ENCODE data around the gene PCDH9.

GRCh38 chr13:66503890-66504289, 726.2 kb downstream of the PCDH9 start:
- no peak for TF ChIP-seq CTCF (IDR thresholded peaks at IDR 0.05; ENCODE audit: insufficient read depth, low read depth, low read length)
- TF ChIP-seq EZH2 (IDR thresholded peaks at IDR 0.05; ENCODE audit: insufficient read depth, low read length) = no peak

Data from astrocyte (in vitro differentiated cells and primary cell).